ENCODE measurements around the gene SF3A1. TPM values are rescaled to one million over a fixed set of nuclear protein-coding genes. Genes with fewer than 3 reads are reported as not detected.

SF3A1 gene
- total and polyA plus RNA-seq, 2 of the 13 experiments (the other 11 are each of a cell fraction or from before 2014, with no cell fraction given): 10.0 to 22.0 TPM

DNA sequence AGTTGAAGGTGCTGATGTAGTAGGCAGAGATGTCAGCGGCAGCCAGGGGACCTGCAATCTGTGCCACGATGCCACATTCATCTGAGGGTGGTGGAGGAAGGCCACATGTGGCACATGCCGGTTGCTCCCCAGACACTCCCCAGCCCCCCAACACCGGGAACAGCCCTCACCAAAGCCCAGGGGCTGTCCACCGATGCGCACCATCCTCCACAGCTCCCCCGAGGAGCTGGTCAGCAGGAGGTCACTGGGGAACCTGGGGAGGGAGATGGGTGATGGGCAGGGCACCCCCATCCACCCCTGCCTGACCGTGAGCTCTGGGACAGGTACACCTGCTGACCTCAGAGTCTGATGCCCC, 70.9 kb downstream of the SF3A1 start:
- Histone ChIP-seq H3K4me3 (replicated peaks in 1 of 3; ENCODE audit: insufficient read depth in 1 of 3, low read depth in 2 of 3, low read length in 3 of 3) (no peak overlapping the region), H3K27ac (ENCODE audit: extremely low read length, insufficient read depth, low read length) (no peak overlapping the region), H3K36me3 (replicated peaks in 1 of 2; ENCODE audit: control insufficient read depth in 1 of 2, insufficient read depth in 2 of 2, low read length in 2 of 2) (no peaks in the 10 kb centered on the region), H3K9ac (ENCODE audit: insufficient read depth, low read depth, low read length) (no peak overlapping the region), H3K4me1 (ENCODE audit: insufficient read depth, low read length) (peaks cover 22% of the 10 kb centered on the region), H3K4me2 (ENCODE audit: low read depth, low read length) (no peak overlapping the region), H3K9me3 (ENCODE audit: low read length) (no peaks in the 10 kb centered on the region), H3K27me3 (ENCODE audit: control insufficient read depth in 1 of 2, insufficient read depth in 2 of 2, low read length in 2 of 2) (no peaks in the 10 kb centered on the region; a peak in 1 of 5 replicates), H2AFZ (ENCODE audit: low read length) (no peak overlapping the region), H4K20me1 (ENCODE audit: insufficient read depth, low read length) (no peaks in the 10 kb centered on the region), H3K79me2 (ENCODE audit: insufficient read depth, low read length) (no peaks in the 10 kb centered on the region)
- DNase-seq (ENCODE audit: low spot score) (no peak), ATAC-seq (no peak), FAIRE-seq (no peak)
- WGBS (ENCODE audit: low lambda C conversion rate): no CpG with 5 or more reads among the region's 8 CpGs
- ChIA-PET POLR2A (no interaction called here), CTCF (ENCODE audit: low intra/inter-chr PET ratio, low total read pairs) (interaction anchor here (2.8 to 4.0 kb wide), 2 partner anchors 23 to 177 kb away, joined by 20 to 23 read pairs; no protein-coding TSS in a partner anchor)
- TF ChIP-seq BRD4 (CRISPR knock-in tag; IDR thresholded peaks at IDR 0.05): no peak
- no peak for TF ChIP-seq ZNF883 (CRISPR knock-in tag; IDR thresholded peaks at IDR 0.05; ENCODE audit: not compliant biosample characterization)
- no peak for TF ChIP-seq PAX8 (CRISPR knock-in tag; IDR thresholded peaks at IDR 0.05; ENCODE audit: borderline replicate concordance)
- TF ChIP-seq EP300 (IDR thresholded peaks at IDR 0.05; ENCODE audit: low read depth in 2 of 2, low read length in 2 of 2): no peak
- no peak for TF ChIP-seq EP300 (CRISPR knock-in tag; IDR thresholded peaks at IDR 0.05; ENCODE audit: borderline replicate concordance)
- TF ChIP-seq CHD4 (IDR thresholded peaks at IDR 0.05; ENCODE audit: borderline replicate concordance, low read length): no peak
- no peak for TF ChIP-seq ZFP36 (IDR thresholded peaks at IDR 0.05; ENCODE audit: borderline replicate concordance, low read depth, low read length, partially characterized antibody)
- no peak for TF ChIP-seq RXRA (CRISPR knock-in tag; IDR thresholded peaks at IDR 0.05)
- TF ChIP-seq ZC3H13 (CRISPR knock-in tag; IDR thresholded peaks at IDR 0.05): no peak
- TF ChIP-seq NAIF1 (CRISPR knock-in tag; IDR thresholded peaks at IDR 0.05; ENCODE audit: borderline replicate concordance): no peak
- TF ChIP-seq ARNT2 (CRISPR knock-in tag; IDR thresholded peaks at IDR 0.05; ENCODE audit: low read depth): no peak
- TF ChIP-seq ZMAT3 (CRISPR knock-in tag; conservative IDR thresholded peaks at IDR 0.05): no peak
- TF ChIP-seq ZZZ3 (CRISPR knock-in tag; IDR thresholded peaks at IDR 0.05; ENCODE audit: borderline replicate concordance): no peak
- TF ChIP-seq HHEX (CRISPR knock-in tag; IDR thresholded peaks at IDR 0.05): no peak
- TF ChIP-seq ZNF264 (CRISPR knock-in tag; IDR thresholded peaks at IDR 0.05): no peak
- TF ChIP-seq, protein P1, sequence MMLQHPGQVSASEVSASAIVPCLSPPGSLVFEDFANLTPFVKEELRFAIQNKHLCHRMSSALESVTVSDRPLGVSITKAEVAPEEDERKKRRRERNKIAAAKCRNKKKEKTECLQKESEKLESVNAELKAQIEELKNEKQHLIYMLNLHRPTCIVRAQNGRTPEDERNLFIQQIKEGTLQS (CRISPR knock-in tag; IDR thresholded peaks at IDR 0.05): no peak
- no peak for TF ChIP-seq ASH2L (IDR thresholded peaks at IDR 0.05; ENCODE audit: insufficient read length, low read depth, low read length)
- TF ChIP-seq DNMT1 (CRISPR knock-in tag; IDR thresholded peaks at IDR 0.05): no peak
- no peak for TF ChIP-seq JUN (CRISPR knock-in tag; IDR thresholded peaks at IDR 0.05)
- no peak for TF ChIP-seq PRDM10 (CRISPR knock-in tag; IDR thresholded peaks at IDR 0.05; ENCODE audit: low read depth)
- in situ Hi-C loops (cut with HindIII; ENCODE audit: extremely low pct_ligation_motif_present, low pct_unique_long_range_greater_than_20kb): loop anchor here (5.0 kb wide), 1 partner anchor 101 kb away; the partner anchor contains the start of gene RNF215
- no TSS peak for BruUV-seq (replicated peaks)
- intact Hi-C loops (cut with micrococcal nuclease; ENCODE audit: unreplicated experiment): loop anchor here (1.0 kb wide), 1 partner anchor 23 kb away; no protein-coding TSS in a partner anchor
